Measurements from ENCODE around the gene SKIC2. TPM values are rescaled to one million over a fixed set of nuclear protein-coding genes. Genes with fewer than 3 reads are reported as not detected.
A peak's percentile ranks its signal among the peaks of the same experiment; 100 is the strongest.

SKIC2 gene
- total RNA-seq, 4 donors from 2014 or later: 52.8 to 173 (median 71.3) TPM

- no peaks in the 10 kb centered on the region for H3K27me3 ChIP-seq
- in situ Hi-C loops (cut with MboI; ENCODE audit: low pct_ligation_motif_present in 1 of 4, low pct_unique_long_range_greater_than_20kb in 1 of 4, low sequenced_read_pairs in 3 of 4) (no loop called here), intact Hi-C loops (cut with DNase I; ENCODE audit: low total_unique reads) (no loop called here)
- peak overlapping the region in 2 of 4 donors; percentile 20 to 25 for H3K4me3 ChIP-seq
- no peaks in the 10 kb centered on the region for H3K36me3 ChIP-seq
- no peak for TF ChIP-seq POLR2A (IDR thresholded peaks at IDR 0.05)
- TF ChIP-seq EP300 (IDR thresholded peaks at IDR 0.05; ENCODE audit: low read depth): no peak
- TF ChIP-seq POLR2AphosphoS5 (IDR thresholded peaks at IDR 0.05): no peak
- TF ChIP-seq, protein P1, sequence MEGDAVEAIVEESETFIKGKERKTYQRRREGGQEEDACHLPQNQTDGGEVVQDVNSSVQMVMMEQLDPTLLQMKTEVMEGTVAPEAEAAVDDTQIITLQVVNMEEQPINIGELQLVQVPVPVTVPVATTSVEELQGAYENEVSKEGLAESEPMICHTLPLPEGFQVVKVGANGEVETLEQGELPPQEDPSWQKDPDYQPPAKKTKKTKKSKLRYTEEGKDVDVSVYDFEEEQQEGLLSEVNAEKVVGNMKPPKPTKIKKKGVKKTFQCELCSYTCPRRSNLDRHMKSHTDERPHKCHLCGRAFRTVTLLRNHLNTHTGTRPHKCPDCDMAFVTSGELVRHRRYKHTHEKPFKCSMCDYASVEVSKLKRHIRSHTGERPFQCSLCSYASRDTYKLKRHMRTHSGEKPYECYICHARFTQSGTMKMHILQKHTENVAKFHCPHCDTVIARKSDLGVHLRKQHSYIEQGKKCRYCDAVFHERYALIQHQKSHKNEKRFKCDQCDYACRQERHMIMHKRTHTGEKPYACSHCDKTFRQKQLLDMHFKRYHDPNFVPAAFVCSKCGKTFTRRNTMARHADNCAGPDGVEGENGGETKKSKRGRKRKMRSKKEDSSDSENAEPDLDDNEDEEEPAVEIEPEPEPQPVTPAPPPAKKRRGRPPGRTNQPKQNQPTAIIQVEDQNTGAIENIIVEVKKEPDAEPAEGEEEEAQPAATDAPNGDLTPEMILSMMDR (IDR thresholded peaks at IDR 0.05): no peak
- H3K9me3 ChIP-seq: no peaks in the 10 kb centered on the region
- H3K27ac ChIP-seq: peak overlapping the region; percentile 80 to 85 (median 84)
- WGBS, 2 donors (ENCODE audit: low coverage in 1 of 2): 76 to 89% methylated on average over 4 to 11 of the region's 11 CpGs
- H3K4me1 ChIP-seq: peaks cover 8 to 23% (median 18%) of the 10 kb centered on the region in 4 donors
- DNase-seq: no peak
Measured at GRCh38 chr6:31946370-31946885, 12.5 kb upstream of the SKIC2 start.

DNA sequence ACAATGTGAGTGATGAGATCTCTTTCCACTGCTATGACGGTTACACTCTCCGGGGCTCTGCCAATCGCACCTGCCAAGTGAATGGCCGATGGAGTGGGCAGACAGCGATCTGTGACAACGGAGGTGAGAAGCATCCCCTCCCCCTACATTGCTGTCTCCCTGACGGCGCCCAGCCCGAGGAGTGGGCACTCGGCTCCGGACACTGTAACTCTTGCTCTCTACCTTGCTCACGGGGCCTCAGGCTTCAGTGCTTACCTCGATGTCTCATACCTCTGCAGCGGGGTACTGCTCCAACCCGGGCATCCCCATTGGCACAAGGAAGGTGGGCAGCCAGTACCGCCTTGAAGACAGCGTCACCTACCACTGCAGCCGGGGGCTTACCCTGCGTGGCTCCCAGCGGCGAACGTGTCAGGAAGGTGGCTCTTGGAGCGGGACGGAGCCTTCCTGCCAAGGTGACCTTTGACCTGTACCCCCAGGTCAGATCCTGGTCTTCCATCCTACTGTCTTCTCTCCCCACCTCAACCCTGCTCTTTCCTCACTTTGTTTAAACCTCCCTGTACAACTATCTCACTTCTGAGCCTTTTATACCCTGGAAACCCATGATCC lies 11.8 kb upstream of the SKIC2 start:
- H3K36me3 ChIP-seq: no peaks in the 10 kb centered on the region

GRCh38 chr6:31947864-31948263 lies 11.1 kb upstream of the SKIC2 start:
- no peak overlapping the region for H3K4me3 ChIP-seq

More for the DNA sequence above, 11.8 kb upstream of the SKIC2 start:
- Histone ChIP-seq H3K4me1 (peaks cover 8 to 23% (median 18%) of the 10 kb centered on the region in 4 donors), H3K9me3 (no peaks in the 10 kb centered on the region), H3K4me3 (no peak overlapping the region), H3K27ac (no peak overlapping the region), H3K27me3 (no peaks in the 10 kb centered on the region)
- TF ChIP-seq POLR2AphosphoS5 (IDR thresholded peaks at IDR 0.05): no peak
- TF ChIP-seq POLR2A (IDR thresholded peaks at IDR 0.05): no peak
- TF ChIP-seq, protein P1 (IDR thresholded peaks at IDR 0.05): no peak
- no peak for TF ChIP-seq EP300 (IDR thresholded peaks at IDR 0.05; ENCODE audit: low read depth)
- no peak for DNase-seq
- WGBS, 2 donors (ENCODE audit: low coverage in 1 of 2): 88 to 100% methylated on average over 2 to 24 of the region's 24 CpGs
- in situ Hi-C loops (cut with MboI; ENCODE audit: low pct_ligation_motif_present in 1 of 4, low pct_unique_long_range_greater_than_20kb in 1 of 4, low sequenced_read_pairs in 3 of 4) (no loop called here), intact Hi-C loops (cut with DNase I; ENCODE audit: low total_unique reads) (no loop called here)

DNA sequence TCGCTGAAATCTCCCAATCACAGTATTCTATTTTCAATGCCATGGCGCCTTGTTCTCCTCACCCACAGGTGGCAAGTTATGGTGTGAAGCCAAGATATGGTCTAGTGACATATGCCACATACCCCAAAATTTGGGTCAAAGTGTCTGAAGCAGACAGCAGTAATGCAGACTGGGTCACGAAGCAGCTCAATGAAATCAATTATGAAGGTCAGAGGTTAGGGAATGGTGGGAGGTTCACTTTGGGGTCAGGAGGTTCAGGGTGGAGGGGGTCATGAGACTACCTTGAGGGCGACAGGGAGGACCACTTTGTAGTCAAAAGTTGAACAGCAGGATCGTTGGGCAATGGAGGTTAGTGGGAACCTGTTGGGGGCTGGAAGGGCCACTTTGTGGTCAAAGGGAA lies 10.7 kb upstream of the SKIC2 start:
- intact Hi-C loops (cut with DNase I; ENCODE audit: low total_unique reads): no loop called here
- DNase-seq: no peak
- TF ChIP-seq, protein P1 (IDR thresholded peaks at IDR 0.05): no peak
- TF ChIP-seq EP300 (IDR thresholded peaks at IDR 0.05; ENCODE audit: low read depth) (no peak), POLR2A (IDR thresholded peaks at IDR 0.05) (no peak), POLR2AphosphoS5 (IDR thresholded peaks at IDR 0.05) (no peak)
- Histone ChIP-seq H3K27me3 (no peaks in the 10 kb centered on the region), H3K4me3 (no peak overlapping the region), H3K36me3 (peaks cover 0 to 6% (median 2%) of the 10 kb centered on the region in 4 donors), H3K4me1 (peaks cover 8 to 23% (median 18%) of the 10 kb centered on the region in 4 donors), H3K9me3 (no peaks in the 10 kb centered on the region), H3K27ac (no peak overlapping the region)
- in situ Hi-C loops (cut with MboI; ENCODE audit: low pct_ligation_motif_present in 1 of 4, low pct_unique_long_range_greater_than_20kb in 1 of 4, low sequenced_read_pairs in 3 of 4): no loop called here
- 62 to 83% methylated on average over 2 to 5 of the region's 5 CpGs for WGBS, 2 donors (ENCODE audit: low coverage in 1 of 2)

More at GRCh38 chr6:31947864-31948263, 11.1 kb upstream of the SKIC2 start:
- intact Hi-C loops (cut with DNase I; ENCODE audit: low total_unique reads) (no loop called here), in situ Hi-C loops (cut with MboI; ENCODE audit: low pct_ligation_motif_present in 1 of 4, low pct_unique_long_range_greater_than_20kb in 1 of 4, low sequenced_read_pairs in 3 of 4) (no loop called here)
- TF ChIP-seq, protein P1 (IDR thresholded peaks at IDR 0.05): no peak
- no peak for TF ChIP-seq POLR2AphosphoS5 (IDR thresholded peaks at IDR 0.05)
- Histone ChIP-seq H3K4me1 (peaks cover 8 to 23% (median 18%) of the 10 kb centered on the region in 4 donors), H3K9me3 (no peaks in the 10 kb centered on the region), H3K36me3 (peaks cover 0 to 1% (median under 1%) of the 10 kb centered on the region in 4 donors), H3K27me3 (no peaks in the 10 kb centered on the region), H3K27ac (no peak overlapping the region)
- no peak for DNase-seq
- 89 to 94% methylated on average over 3 to 4 of the region's 4 CpGs for whole genome bisulfite sequencing, 2 donors (ENCODE audit: low coverage in 1 of 2)

All from transverse colon (tissue), 4 donors.